HEK293 (cell line): ENCODE measurements around the gene RALGAPA1.

ENCODE experiments used
- SETDB1 ChIP-seq: IDR thresholded peaks from one replicate; pipeline ENCODE4 v1.6.1; 2017; ENCODE audit warnings: mild to moderate bottlenecking, low read length, moderate library complexity, mixed read lengths; ENCODE audit not compliant: insufficient read length
- ZNF138 ChIP-seq: fragments of 450-650 bp; formaldehyde crosslinking; IDR thresholded peaks from 2 replicates; pipeline ENCODE4 v1.5.1; 2016; ENCODE audit warnings: missing biosample characterization, missing genetic modification characterization, borderline replicate concordance
- ZNF501 ChIP-seq: fragments of 450-650 bp; formaldehyde crosslinking; IDR thresholded peaks from 2 replicates; pipeline ENCODE4 v1.5.1; 2016; ENCODE audit warnings: missing biosample characterization, missing genetic modification characterization
- ZNF670 ChIP-seq: fragments of 450-650 bp; formaldehyde crosslinking; IDR thresholded peaks from 2 replicates; pipeline ENCODE4 v1.5.1; 2016; ENCODE audit warnings: missing biosample characterization, missing genetic modification characterization, low read depth
- ZNF677 ChIP-seq: fragments of 450-650 bp; IDR thresholded peaks from 2 replicates; pipeline ENCODE4 v1.5.0; 2018; ENCODE audit warnings: missing biosample characterization, mild to moderate bottlenecking, missing genetic modification characterization, moderate library complexity
- TF ChIP-seq, protein P1 (sequence below): fragments of 450-650 bp; formaldehyde crosslinking; IDR thresholded peaks from 2 replicates; pipeline ENCODE4 v1.5.1; 2016; ENCODE audit warnings: missing biosample characterization, missing genetic modification characterization
- TF ChIP-seq, protein P2 (sequence below): fragments of 450-650 bp; formaldehyde crosslinking; IDR thresholded peaks from 2 replicates; pipeline ENCODE4 v1.5.1; 2016; ENCODE audit warnings: missing biosample characterization, missing genetic modification characterization

DNA sequence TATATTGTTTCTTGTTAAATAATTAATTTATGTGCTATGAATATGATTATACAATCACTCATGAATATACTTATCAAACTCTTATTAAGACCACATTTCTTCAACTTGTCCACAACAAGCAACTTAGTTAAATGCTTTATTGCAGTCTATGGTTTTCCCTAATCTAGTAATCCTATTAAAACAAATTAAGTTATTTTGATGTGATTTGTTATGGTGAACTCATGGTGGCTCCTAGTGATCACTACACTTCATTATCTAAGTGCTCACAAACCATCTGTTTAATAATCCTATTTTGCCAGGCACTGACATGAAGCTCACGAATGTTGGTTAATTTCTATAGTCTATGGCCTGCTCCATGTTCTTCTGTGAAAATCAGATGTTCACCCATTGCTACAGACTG lies 232.2 kb downstream of the RALGAPA1 start:
- TF ChIP-seq, protein P1, sequence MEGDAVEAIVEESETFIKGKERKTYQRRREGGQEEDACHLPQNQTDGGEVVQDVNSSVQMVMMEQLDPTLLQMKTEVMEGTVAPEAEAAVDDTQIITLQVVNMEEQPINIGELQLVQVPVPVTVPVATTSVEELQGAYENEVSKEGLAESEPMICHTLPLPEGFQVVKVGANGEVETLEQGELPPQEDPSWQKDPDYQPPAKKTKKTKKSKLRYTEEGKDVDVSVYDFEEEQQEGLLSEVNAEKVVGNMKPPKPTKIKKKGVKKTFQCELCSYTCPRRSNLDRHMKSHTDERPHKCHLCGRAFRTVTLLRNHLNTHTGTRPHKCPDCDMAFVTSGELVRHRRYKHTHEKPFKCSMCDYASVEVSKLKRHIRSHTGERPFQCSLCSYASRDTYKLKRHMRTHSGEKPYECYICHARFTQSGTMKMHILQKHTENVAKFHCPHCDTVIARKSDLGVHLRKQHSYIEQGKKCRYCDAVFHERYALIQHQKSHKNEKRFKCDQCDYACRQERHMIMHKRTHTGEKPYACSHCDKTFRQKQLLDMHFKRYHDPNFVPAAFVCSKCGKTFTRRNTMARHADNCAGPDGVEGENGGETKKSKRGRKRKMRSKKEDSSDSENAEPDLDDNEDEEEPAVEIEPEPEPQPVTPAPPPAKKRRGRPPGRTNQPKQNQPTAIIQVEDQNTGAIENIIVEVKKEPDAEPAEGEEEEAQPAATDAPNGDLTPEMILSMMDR: no peak
- no peak for TF ChIP-seq ZNF501
- no peak for TF ChIP-seq ZNF138 (tag by site-specific recombination)
- TF ChIP-seq ZNF677 (tag by site-specific recombination): no peak
- TF ChIP-seq, protein P2, sequence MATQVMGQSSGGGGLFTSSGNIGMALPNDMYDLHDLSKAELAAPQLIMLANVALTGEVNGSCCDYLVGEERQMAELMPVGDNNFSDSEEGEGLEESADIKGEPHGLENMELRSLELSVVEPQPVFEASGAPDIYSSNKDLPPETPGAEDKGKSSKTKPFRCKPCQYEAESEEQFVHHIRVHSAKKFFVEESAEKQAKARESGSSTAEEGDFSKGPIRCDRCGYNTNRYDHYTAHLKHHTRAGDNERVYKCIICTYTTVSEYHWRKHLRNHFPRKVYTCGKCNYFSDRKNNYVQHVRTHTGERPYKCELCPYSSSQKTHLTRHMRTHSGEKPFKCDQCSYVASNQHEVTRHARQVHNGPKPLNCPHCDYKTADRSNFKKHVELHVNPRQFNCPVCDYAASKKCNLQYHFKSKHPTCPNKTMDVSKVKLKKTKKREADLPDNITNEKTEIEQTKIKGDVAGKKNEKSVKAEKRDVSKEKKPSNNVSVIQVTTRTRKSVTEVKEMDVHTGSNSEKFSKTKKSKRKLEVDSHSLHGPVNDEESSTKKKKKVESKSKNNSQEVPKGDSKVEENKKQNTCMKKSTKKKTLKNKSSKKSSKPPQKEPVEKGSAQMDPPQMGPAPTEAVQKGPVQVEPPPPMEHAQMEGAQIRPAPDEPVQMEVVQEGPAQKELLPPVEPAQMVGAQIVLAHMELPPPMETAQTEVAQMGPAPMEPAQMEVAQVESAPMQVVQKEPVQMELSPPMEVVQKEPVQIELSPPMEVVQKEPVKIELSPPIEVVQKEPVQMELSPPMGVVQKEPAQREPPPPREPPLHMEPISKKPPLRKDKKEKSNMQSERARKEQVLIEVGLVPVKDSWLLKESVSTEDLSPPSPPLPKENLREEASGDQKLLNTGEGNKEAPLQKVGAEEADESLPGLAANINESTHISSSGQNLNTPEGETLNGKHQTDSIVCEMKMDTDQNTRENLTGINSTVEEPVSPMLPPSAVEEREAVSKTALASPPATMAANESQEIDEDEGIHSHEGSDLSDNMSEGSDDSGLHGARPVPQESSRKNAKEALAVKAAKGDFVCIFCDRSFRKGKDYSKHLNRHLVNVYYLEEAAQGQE (tag by site-specific recombination): no peak
- TF ChIP-seq SETDB1: no peak
- no peak for TF ChIP-seq ZNF670
